ENCODE data around the gene PRKAG1.

PRKAG1 gene

DNA sequence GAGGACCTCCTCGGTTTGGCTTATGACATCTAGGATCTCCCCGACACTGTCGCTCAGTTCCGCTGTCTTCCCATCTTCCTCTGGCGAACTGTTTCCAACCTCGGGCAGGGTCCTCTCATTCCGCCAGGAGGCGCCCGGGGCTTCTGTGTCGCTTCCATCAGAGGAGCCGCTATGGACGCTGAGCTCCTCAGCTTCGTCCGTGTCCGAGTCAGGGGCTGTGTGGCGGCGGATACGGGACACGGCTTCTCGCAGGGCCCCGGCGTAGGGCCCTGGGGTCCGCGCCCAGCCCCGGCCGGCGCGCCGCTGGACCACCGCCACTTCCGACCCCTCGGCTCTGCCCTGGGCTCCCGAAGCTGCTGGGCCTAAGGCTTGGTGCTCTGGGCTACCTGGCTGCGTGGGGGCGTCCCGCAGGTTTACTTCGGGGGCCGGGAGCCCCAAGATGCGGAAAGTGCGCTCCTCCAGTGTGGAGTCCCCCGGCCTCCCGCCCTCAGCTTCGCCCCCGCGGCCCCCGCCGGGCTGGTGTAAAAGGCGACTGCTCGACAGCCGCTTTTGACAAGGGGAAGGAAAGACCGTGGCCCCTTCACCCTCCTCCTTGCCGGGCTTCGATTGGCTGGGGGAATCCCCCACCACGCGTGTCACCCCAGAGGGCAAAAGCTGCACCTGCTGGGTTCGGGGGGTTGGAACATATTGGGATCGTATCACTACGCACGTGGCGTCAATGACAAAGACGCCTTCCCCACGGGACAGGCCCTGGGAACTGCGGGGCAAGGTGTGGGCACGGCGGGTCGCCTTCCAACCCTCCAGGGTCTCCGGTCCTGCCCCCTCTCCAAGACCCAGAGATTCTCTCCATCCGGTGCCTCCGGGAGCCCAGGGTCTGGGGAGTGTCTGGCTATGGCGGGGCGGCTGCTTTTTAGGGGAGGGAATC lies 21.5 kb downstream of the PRKAG1 start:
- H3K4me3 ChIP-seq (ENCODE audit: low read length) = peak overlapping the region; percentile 89
- peak overlapping the region; percentile 47; the same call in 1 of the 2 replicates for H2AFZ ChIP-seq (ENCODE audit: low read depth, low read length)
- peak overlapping the region; percentile 66 for H3K9ac ChIP-seq (ENCODE audit: low read length)
- H3K27ac ChIP-seq (ENCODE audit: low read length) = peak overlapping the region; percentile 38; the same call in 1 of the 2 replicates
- H3K9me3 ChIP-seq (ENCODE audit: insufficient read depth, low read length) = no peaks in the 10 kb centered on the region
- H3K4me1 ChIP-seq (ENCODE audit: low read length) = peaks cover 25% of the 10 kb centered on the region
- H3K27me3 ChIP-seq (ENCODE audit: low read depth, low read length) = no peaks in the 10 kb centered on the region
- no peak for TF ChIP-seq EZH2phosphoT487 (IDR thresholded peaks at IDR 0.05; ENCODE audit: low read depth)
- TF ChIP-seq, protein P1, sequence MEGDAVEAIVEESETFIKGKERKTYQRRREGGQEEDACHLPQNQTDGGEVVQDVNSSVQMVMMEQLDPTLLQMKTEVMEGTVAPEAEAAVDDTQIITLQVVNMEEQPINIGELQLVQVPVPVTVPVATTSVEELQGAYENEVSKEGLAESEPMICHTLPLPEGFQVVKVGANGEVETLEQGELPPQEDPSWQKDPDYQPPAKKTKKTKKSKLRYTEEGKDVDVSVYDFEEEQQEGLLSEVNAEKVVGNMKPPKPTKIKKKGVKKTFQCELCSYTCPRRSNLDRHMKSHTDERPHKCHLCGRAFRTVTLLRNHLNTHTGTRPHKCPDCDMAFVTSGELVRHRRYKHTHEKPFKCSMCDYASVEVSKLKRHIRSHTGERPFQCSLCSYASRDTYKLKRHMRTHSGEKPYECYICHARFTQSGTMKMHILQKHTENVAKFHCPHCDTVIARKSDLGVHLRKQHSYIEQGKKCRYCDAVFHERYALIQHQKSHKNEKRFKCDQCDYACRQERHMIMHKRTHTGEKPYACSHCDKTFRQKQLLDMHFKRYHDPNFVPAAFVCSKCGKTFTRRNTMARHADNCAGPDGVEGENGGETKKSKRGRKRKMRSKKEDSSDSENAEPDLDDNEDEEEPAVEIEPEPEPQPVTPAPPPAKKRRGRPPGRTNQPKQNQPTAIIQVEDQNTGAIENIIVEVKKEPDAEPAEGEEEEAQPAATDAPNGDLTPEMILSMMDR (IDR thresholded peaks at IDR 0.05; ENCODE audit: low read depth, low read length) = peak; percentile 70
- no peaks in the 10 kb centered on the region for H3K36me3 ChIP-seq (replicated peaks; ENCODE audit: low read depth, low read length)
- H3K79me2 ChIP-seq (ENCODE audit: low read length) = peaks cover 25% of the 10 kb centered on the region
- peaks cover 5% of the 10 kb centered on the region; the same call in 1 of the 2 replicates for H4K20me1 ChIP-seq (ENCODE audit: insufficient read depth, low read length)
- peak overlapping the region; percentile 88 for H3K4me2 ChIP-seq (ENCODE audit: low read length)

DNA sequence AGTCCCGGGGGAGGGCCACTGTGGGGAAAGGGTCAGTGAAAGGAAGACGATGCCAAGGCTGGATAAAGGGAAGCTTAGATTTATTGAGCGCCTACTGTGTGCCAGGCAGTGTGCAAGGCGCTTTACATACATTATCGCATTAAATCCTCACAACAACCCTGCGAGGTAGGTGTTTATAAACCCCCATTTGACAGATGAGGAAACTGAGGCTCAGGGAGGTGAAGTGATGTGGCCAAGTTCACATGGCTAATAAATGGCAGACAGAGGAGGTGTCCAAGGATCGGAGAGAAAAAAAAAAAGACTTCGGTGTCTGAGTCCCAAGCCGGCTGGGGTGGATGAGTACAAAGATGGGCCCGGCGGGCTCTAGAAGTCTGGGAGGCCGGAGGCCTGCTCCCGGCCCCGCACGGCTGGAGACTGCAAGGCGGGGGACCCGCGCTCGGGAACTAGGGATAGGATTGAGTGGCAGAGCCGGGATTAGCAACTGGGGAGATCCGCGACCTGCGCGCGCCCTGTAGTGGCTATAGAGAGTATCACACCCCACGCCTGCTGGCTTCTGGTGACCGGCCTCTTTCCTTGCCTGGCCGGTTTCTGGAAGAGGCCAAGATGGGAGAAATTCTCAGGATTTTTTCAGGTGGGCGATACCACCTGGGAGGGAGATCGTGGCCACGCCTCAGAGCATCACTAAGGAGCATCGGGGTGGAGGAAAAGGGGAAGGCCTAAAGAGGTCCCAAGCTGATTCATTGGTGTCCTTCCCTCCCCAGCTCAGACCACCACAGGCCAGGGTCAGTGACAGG lies 23.3 kb downstream of the PRKAG1 start:
- Histone ChIP-seq H3K4me1 (ENCODE audit: low read length) (peaks cover 23% of the 10 kb centered on the region), H3K4me3 (ENCODE audit: low read length) (peak overlapping the region; percentile 63), H4K20me1 (ENCODE audit: insufficient read depth, low read length) (peaks cover 4% of the 10 kb centered on the region; the same call in 1 of the 2 replicates), H3K79me2 (ENCODE audit: low read length) (peaks cover 18% of the 10 kb centered on the region), H3K9ac (ENCODE audit: low read length) (no peak overlapping the region), H3K36me3 (replicated peaks; ENCODE audit: low read depth, low read length) (no peaks in the 10 kb centered on the region), H3K4me2 (ENCODE audit: low read length) (peak overlapping the region; percentile 70), H3K9me3 (ENCODE audit: insufficient read depth, low read length) (no peaks in the 10 kb centered on the region), H3K27ac (ENCODE audit: low read length) (no peak overlapping the region), H2AFZ (ENCODE audit: low read depth, low read length) (peak overlapping the region; percentile 74; the same call in 1 of the 2 replicates), H3K27me3 (ENCODE audit: low read depth, low read length) (0 out of 2 replicates have a peak, but pooled peaks cover 4% of the 10 kb centered on the region)
- TF ChIP-seq, protein P1 (IDR thresholded peaks at IDR 0.05; ENCODE audit: low read depth, low read length) = peak; percentile 68
- no peak for TF ChIP-seq EZH2phosphoT487 (IDR thresholded peaks at IDR 0.05; ENCODE audit: low read depth)

DNA sequence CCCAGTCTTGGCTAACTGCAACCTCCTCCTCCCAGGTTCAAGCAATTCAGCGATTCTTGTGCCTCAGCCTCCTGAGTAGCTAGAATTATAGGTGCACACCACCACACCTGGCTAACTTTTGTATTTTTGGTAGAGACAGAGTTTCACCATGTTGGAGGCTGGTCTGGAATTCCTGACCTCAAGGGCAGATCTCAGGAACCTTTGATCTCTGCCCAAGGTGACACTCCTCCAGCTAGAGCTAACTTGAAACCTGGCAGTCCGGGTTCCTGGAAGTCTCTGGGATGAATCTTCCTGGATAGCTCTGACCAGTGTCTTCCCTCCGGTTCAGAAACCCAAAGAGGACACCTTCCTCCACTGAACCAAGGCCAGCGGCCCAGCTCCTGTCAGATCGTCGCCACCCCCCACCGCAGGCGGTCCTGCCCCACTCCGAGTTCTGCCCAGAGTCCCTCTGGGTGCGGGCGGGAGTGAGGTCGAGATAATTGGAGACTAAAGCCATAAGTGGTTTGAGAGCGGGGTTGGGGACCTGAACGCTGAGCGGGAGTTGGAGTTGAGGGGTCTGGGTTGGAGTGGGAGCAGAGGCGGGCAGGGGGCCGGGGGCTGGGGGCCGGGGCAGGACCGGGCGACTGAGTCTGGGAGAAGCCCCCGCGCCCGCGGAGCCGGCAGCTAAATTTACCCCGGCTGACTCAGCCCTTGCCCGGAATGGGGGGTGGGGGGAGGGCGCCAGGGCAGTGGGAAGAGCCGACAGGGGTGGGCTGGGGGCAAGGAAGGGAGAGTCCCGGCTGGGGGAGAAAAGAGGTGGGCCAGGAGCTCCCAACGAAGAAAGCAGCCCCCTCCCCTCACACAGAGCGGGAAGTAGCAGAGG lies 24.1 kb downstream of the PRKAG1 start:
- Histone ChIP-seq H3K79me2 (ENCODE audit: low read length) (peaks cover 10% of the 10 kb centered on the region), H2AFZ (ENCODE audit: low read depth, low read length) (no peak overlapping the region), H3K27me3 (ENCODE audit: low read depth, low read length) (0 out of 2 replicates have a peak, but pooled peaks cover 4% of the 10 kb centered on the region), H3K36me3 (replicated peaks; ENCODE audit: low read depth, low read length) (no peaks in the 10 kb centered on the region), H3K9ac (ENCODE audit: low read length) (no peak overlapping the region), H3K9me3 (ENCODE audit: insufficient read depth, low read length) (no peaks in the 10 kb centered on the region), H3K4me2 (ENCODE audit: low read length) (no peak overlapping the region), H3K4me1 (ENCODE audit: low read length) (peaks cover 15% of the 10 kb centered on the region), H3K4me3 (ENCODE audit: low read length) (no peak overlapping the region), H4K20me1 (ENCODE audit: insufficient read depth, low read length) (no peaks in the 10 kb centered on the region), H3K27ac (ENCODE audit: low read length) (no peak overlapping the region)
- TF ChIP-seq, protein P1 (IDR thresholded peaks at IDR 0.05; ENCODE audit: low read depth, low read length) = no peak
- no peak for TF ChIP-seq EZH2phosphoT487 (IDR thresholded peaks at IDR 0.05; ENCODE audit: low read depth)

Measured in OCI-LY3 (cell line).